Duodenal mucosa (tissue), 2 donors: ENCODE measurements around the gene STAM.
"Not testable (repeated sequence)": the region's sequence is repeated elsewhere in the genome, so short reads cannot be mapped to it uniquely, and the experiment has no call there.

Experiments used
- H3K27ac ChIP-seq: one replicate; pipeline ENCODE4 v1.7.0; 2013; ENCODE audit warnings: low read depth, low read length
- H3K27me3 ChIP-seq, 2 donors: one replicate each; pipeline ENCODE4 v1.7.0; 2013; ENCODE audit warnings: low read length in 2 of 2, control low read depth in 1 of 2; ENCODE audit not compliant: insufficient read depth in 2 of 2, control insufficient read depth in 1 of 2
- H3K36me3 ChIP-seq, 2 donors: one replicate each; pipeline ENCODE4 v1.7.0; 2013; ENCODE audit warnings: low read length in 2 of 2, control low read depth in 1 of 2; ENCODE audit not compliant: insufficient read depth in 2 of 2, control insufficient read depth in 1 of 2
- H3K4me1 ChIP-seq, 2 donors: one replicate each; pipeline ENCODE4 v1.7.0; 2013; ENCODE audit warnings: low read length in 2 of 2, control low read depth in 1 of 2; ENCODE audit not compliant: insufficient read depth in 2 of 2, control insufficient read depth in 1 of 2
- H3K4me3 ChIP-seq, 2 donors: one replicate each; pipeline ENCODE4 v1.7.0; 2013; ENCODE audit warnings: low read length in 2 of 2, low read depth in 1 of 2
- H3K9ac ChIP-seq, 2 donors: one replicate each; pipeline ENCODE4 v1.7.0; 2013; ENCODE audit warnings: low read length in 2 of 2, low read depth in 1 of 2
- H3K9me3 ChIP-seq, 2 donors: one replicate each; pipeline ENCODE4 v1.7.0; 2013; ENCODE audit warnings: low read length in 2 of 2, control low read depth in 1 of 2; ENCODE audit not compliant: control insufficient read depth in 1 of 2

The STAM gene

DNA sequence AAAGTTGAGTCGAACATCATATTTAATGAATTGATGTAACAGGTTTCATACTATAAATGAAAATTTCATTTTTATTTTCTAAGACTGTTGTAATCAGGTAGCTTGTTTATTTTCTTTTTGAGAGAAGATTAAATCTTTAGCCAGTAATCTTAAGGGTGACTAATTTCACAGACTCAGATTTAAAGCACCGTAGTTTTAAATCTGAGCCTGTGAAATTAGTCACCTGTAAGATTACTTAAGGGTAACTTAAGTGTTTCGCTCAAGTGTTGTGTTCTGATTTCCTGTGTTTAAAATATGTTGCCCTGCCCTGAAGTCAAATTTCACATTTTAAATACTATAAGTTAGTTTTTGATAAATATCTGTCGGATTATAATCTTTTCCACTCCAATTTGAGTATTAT lies 72.2 kb downstream of the STAM start:
- H3K9me3 ChIP-seq, result no peaks in the 10 kb centered on the region
- H3K9ac ChIP-seq, result no peak overlapping the region
- no peak overlapping the region for H3K27ac ChIP-seq
- H3K36me3 ChIP-seq, result peaks cover 4 to 36% of the 10 kb centered on the region in 2 donors
- no peak overlapping the region for H3K4me3 ChIP-seq
- no peaks in the 10 kb centered on the region for H3K4me1 ChIP-seq
- H3K27me3 ChIP-seq, result no peaks in the 10 kb centered on the region

GRCh38 chr10:17722317-17723014 lies 78.5 kb downstream of the STAM start:
- not testable (repeated sequence) for H3K36me3 ChIP-seq, H3K9me3 ChIP-seq, H3K4me3 ChIP-seq, H3K9ac ChIP-seq, H3K27me3 ChIP-seq, H3K27ac ChIP-seq, H3K4me1 ChIP-seq

DNA sequence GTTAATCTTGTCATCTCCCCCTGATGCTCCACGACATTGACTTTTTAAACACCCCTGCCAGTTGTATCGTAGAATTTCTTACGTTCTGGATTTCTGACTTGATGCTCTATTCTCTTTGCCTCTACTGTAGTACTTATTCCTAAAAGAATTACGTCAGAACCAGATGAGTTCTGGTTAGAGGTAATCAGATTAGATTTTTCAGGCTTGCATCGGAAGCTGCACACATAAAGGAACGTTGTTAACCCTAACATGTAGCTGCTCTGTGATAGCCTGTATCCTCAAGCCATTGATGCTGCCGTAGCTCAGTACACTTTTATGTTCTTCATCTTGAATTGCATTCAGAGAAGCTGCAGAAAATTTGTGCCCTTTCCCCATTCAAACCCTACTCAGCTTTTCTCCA lies 81.8 kb downstream of the STAM start:
- no peak overlapping the region for H3K4me3 ChIP-seq
- H3K27me3 ChIP-seq, result no peaks in the 10 kb centered on the region
- H3K9ac ChIP-seq, result no peak overlapping the region

DNA sequence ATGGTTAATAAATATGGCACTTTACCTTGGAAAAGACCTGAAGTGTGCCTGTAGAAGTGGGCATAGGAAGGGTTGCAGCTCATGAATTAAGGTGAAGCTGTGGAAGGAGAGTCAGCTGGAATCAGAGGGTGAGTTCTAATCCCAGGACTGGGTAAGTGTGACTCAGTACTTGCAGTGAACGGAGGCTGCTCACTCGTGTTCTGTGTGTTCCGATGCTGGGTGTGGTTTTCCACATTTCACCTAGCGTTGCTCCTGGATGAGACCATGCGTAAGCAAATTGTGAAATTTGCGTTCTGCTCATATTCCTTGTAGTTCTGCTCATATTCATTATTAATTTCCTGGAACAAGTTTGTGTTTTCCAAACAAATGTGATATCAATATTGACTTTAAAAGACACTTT lies 85.7 kb downstream of the STAM start:
- no peak overlapping the region for H3K9ac ChIP-seq
- no peaks in the 10 kb centered on the region for H3K36me3 ChIP-seq
- peaks cover 10% of the 10 kb centered on the region in 2 donors for H3K4me1 ChIP-seq
- H3K27ac ChIP-seq, result no peak overlapping the region
- no peaks in the 10 kb centered on the region for H3K9me3 ChIP-seq
- H3K27me3 ChIP-seq, result no peaks in the 10 kb centered on the region
- H3K4me3 ChIP-seq, result no peak overlapping the region

More for the DNA sequence above, 81.8 kb downstream of the STAM start:
- Histone ChIP-seq H3K4me1 (peaks cover under 1 to 2% of the 10 kb centered on the region in 2 donors), H3K36me3 (no peaks in the 10 kb centered on the region), H3K27ac (no peak overlapping the region), H3K9me3 (no peaks in the 10 kb centered on the region)

- no peaks in the 10 kb centered on the region for H3K9me3 ChIP-seq
- H3K36me3 ChIP-seq, result no peaks in the 10 kb centered on the region
- H3K4me1 ChIP-seq, result peaks cover 15% of the 10 kb centered on the region in 2 donors
- no peaks in the 10 kb centered on the region for H3K27me3 ChIP-seq
- no peak overlapping the region for H3K4me3 ChIP-seq
- H3K9ac ChIP-seq, result no peak overlapping the region
- no peak overlapping the region for H3K27ac ChIP-seq
These were observed 86.7 kb downstream of the STAM start for GRCh38 chr10:17730667-17731066.

DNA sequence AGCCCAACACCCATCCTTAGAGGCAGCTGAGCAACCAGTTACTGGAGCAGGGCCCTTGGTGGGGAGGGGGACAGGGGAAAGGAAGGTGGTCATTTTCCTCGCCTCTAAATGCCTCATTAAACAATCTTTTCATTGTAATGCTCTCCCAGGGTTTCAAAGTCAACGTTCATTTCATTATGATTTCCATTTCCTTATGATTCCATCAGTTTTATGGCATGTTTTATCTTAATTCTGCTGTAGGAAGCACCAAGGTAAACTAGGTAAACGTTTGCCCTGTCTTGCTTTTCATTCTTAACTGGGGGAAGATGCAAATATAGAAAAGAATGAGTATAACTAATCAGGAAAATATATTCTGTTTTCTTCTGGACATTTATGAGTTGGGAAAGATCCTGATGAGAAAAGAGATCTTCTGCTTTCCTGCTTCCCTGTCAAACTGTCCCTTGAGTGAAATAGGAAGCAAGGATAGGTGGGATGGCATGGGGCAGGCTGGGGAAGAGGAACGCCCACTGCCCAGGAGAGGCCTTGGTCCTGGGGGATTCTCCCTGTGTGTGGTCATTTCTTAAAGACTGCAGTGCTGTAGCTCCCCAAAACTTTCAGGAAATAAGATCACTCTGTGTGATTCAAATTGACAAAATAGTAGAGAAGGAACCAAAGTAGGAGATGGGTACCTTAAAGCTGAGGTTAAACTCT lies 87.5 kb downstream of the STAM start:
- no peak overlapping the region for H3K9ac ChIP-seq
- no peak overlapping the region for H3K4me3 ChIP-seq
- H3K27me3 ChIP-seq, result no peaks in the 10 kb centered on the region
- no peak overlapping the region for H3K27ac ChIP-seq
- no peaks in the 10 kb centered on the region for H3K9me3 ChIP-seq
- H3K36me3 ChIP-seq, result no peaks in the 10 kb centered on the region
- peaks cover 15% of the 10 kb centered on the region in 2 donors for H3K4me1 ChIP-seq

DNA sequence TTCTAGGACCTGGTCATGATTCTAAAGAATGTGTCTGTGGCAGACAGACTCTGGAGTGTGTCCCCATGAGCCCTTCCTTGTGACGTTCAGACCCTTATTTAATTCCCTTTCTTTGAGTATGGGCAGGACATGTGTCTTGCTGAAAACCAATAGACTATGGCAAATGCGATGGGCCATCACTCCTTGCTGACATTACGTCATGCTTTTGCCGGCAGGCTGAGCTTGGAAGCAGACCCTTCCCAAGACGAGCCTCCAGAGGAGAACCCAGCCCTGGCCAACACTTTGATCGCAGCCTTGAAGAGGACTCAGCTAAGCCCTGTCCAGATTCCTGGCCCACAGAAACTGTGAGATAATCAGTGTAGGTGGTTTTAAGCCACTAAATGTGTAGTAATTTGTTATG lies 89.7 kb downstream of the STAM start:
- no peak overlapping the region for H3K4me3 ChIP-seq
- peaks cover 15% of the 10 kb centered on the region in 2 donors for H3K4me1 ChIP-seq
- H3K27me3 ChIP-seq, result no peaks in the 10 kb centered on the region
- no peaks in the 10 kb centered on the region for H3K9me3 ChIP-seq
- no peaks in the 10 kb centered on the region for H3K36me3 ChIP-seq
- no peak overlapping the region for H3K9ac ChIP-seq
- H3K27ac ChIP-seq, result no peak overlapping the region

GRCh38 chr10:17734432-17735080 lies 90.6 kb downstream of the STAM start:
- Histone ChIP-seq H3K27me3 (no peaks in the 10 kb centered on the region), H3K4me1 (peaks cover 15% of the 10 kb centered on the region in 2 donors), H3K9me3 (no peaks in the 10 kb centered on the region), H3K9ac (no peak overlapping the region), H3K4me3 (no peak overlapping the region), H3K36me3 (no peaks in the 10 kb centered on the region), H3K27ac (no peak overlapping the region)

GRCh38 chr10:17735166-17735941 lies 91.4 kb downstream of the STAM start:
- Histone ChIP-seq H3K27ac (no peak overlapping the region), H3K36me3 (no peaks in the 10 kb centered on the region), H3K9me3 (no peaks in the 10 kb centered on the region), H3K9ac (no peak overlapping the region), H3K4me1 (peaks cover 15% of the 10 kb centered on the region in 2 donors), H3K27me3 (no peaks in the 10 kb centered on the region), H3K4me3 (no peak overlapping the region)

- Histone ChIP-seq H3K27me3 (no peaks in the 10 kb centered on the region), H3K4me1 (peaks cover 9% of the 10 kb centered on the region in 2 donors), H3K36me3 (no peaks in the 10 kb centered on the region), H3K27ac (no peak overlapping the region), H3K4me3 (no peak overlapping the region), H3K9me3 (no peaks in the 10 kb centered on the region), H3K9ac (no peak overlapping the region)
These were observed 92.3 kb downstream of the STAM start for GRCh38 chr10:17736223-17736622.
